Keratinocyte (primary cell): Measurements from ENCODE around the gene TMEM50A.
"Not testable (repeated sequence)": the region's sequence is repeated elsewhere in the genome, so short reads cannot be mapped to it uniquely, and the experiment has no call there.

Experiments used
- CTCF ChIP-seq, 3 experiments: IDR thresholded peaks in 1 of 3; conservative IDR thresholded peaks in 1 of 3; optimal IDR thresholded peaks in 1 of 3; 2 replicates in 2 of 3; 3 replicates in 1 of 3; pipeline versions ENCODE3 to v1.5.1; 2011; ENCODE audit warnings: low read length in 3 of 3, mild to moderate bottlenecking in 3 of 3, moderate library complexity in 2 of 3, control low read depth in 1 of 3, inconsistent platforms in 1 of 3; ENCODE audit not compliant: insufficient read depth in 2 of 3; ENCODE audit errors: extremely low read depth in 1 of 3
- EZH2 ChIP-seq: IDR thresholded peaks from one replicate; pipeline ENCODE4 v1.6.1; 2012; ENCODE audit warnings: inconsistent platforms, mild to moderate bottlenecking, low read length, moderate library complexity

- not testable (repeated sequence) for TF ChIP-seq CTCF (optimal IDR thresholded peaks at IDR 0.05 in 1 of 3, IDR thresholded peaks at IDR 0.05 in 1 of 3, conservative IDR thresholded peaks at IDR 0.05 in 1 of 3; ENCODE audit: extremely low read depth in 1 of 3, insufficient read depth in 2 of 3, low read length in 3 of 3); EZH2
Measured at GRCh38 chr1:25328791-25329185, 9.3 kb upstream of the TMEM50A start.
